ENCODE measurements around the gene MADD.

- no peak for TF ChIP-seq CTCF (IDR thresholded peaks at IDR 0.05)
- no peak for TF ChIP-seq POLR2AphosphoS5 (IDR thresholded peaks at IDR 0.05)
- TF ChIP-seq EP300 (IDR thresholded peaks at IDR 0.05), result no peak
- TF ChIP-seq POLR2A (IDR thresholded peaks at IDR 0.05), result no peak
Measured at GRCh38 chr11:47337229-47337924, 67.4 kb downstream of the MADD start.

All from stomach (tissue), 4 donors.